ENCODE data around the gene KCNQ1OT1.

Gene KCNQ1OT1

DNA sequence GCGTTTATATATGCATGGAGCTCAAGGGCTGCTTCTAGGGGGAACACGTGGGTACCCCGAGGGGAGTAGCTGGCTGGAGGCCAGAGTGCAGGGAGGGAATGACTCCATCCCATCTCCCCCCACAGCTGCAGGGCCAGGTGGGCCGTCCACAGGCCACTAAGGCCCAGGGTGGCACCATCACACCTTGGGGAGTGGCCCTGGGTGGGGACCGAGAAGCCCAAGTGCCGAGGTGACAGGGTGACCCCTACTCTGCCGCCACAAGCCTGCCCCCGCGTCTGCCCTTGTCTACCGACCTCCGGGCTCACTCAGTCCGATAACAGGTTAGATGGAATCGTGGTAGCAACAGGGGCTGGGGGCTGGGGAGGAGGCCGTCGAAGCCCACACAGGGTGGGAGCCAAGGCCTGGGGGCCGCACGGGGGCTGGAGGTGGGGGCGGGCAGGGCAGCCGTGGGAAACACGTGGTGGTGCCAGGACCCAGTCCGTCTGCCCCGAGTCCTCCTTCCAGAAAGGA lies 125.7 kb downstream of the KCNQ1OT1 start:
- DNase-seq (ENCODE audit: low read depth in 2 of 3, low spot score in 1 of 3), result no peak

DNA sequence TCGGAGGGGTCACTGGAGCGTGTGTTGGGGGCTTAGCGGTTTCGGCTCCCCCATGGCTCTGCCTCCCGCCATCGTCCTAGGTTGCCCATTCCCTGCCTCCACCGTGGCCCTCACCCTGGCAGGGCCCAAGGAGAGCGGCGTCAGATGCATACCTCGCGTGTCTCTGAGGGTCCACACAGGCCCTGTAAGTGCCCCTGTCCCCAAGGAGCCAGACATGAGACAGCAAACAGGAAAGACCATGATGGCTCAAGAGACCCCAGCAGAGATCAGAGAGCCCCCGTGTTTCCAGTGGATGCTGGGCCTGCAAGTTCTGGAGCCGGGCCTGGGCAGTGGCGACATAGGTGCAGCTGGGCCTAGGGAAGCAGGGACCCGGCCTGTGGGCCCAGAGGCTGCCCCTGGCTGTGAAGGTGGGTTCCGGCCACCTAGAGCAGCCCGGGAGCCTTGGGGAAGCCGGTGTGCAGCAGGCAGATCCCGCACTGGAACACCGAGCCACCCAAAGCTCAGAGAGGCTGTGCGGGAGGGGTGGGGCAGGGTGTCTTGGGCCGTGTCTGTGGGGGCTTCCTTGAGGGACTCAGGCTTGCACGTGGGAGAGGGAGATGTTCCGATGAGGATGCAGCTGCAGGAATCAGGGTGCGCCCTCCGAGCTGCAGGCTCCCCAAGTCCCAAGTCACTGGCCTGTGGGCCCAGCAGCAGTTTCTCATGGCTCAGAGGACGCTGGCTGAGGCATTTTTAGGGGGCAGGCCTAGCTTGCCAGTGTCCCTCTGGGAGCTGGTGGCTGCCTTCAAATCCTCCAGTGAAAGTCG lies 126.4 kb downstream of the KCNQ1OT1 start:
- no peak for DNase-seq (ENCODE audit: low read depth in 2 of 3, low spot score in 1 of 3)

DNA sequence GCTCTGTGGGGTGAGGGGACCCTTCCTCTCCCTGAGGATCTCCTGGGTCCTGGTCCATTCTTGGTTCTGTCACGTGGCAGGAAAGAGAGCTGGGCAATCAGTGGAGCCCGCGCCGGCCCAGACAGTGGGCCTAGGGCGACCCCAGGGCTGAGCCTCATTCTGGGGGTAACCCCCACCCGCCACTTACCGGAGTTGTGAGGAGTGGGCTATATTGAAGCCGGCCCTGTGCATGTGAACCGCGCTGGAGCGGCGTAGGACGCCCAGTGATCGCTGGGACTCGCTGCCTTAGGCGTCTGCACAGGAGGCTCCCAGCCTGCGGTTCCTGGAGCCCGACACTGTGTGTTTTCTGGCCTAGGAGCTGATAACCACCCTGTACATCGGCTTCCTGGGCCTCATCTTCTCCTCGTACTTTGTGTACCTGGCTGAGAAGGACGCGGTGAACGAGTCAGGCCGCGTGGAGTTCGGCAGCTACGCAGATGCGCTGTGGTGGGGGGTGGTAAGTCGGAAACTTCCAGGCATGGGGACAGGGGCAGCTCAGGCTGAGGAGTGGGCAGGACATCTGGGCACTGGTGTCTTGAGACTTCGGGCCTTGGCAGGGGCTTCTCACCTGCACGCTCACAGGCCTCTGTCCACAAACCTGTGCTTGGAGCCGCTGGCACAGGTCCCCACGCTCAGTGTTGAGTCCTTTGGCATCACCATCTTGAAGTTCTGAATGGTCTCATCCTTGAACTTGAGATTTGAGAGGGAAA lies 127.1 kb downstream of the KCNQ1OT1 start:
- no peak for DNase-seq (ENCODE audit: low read depth in 2 of 3, low spot score in 1 of 3)

DNA sequence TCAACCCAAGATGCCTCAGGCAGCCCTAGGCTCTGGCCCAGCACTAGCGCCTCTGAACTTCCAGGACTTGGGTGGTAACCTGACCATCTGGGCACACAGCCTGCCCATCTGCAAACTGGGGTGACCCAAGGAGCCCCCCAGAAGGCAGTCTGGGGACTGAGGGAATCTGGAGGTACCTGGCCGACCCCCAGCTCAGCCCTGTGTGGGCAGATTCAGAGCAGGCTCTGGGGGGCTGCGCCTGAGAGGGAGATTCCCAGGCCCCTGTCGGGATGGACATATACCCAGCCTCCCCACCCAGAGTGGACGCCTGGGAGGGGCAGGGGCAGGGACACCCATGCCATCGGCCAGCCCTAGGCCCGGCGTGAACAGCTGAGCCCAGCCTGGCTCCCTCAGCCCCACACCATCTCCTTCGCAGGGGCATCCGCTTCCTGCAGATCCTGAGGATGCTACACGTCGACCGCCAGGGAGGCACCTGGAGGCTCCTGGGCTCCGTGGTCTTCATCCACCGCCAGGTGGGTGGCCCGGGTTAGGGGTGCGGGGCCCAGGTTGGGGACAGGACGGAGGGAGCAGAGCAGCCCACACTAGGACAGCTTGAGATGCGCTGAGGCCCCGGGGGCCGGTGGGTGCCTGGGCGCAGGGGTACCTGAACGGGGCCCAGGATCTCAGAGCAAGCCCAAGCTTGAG lies 128.1 kb downstream of the KCNQ1OT1 start:
- no peak for DNase-seq (ENCODE audit: low read depth in 2 of 3, low spot score in 1 of 3)

DNA sequence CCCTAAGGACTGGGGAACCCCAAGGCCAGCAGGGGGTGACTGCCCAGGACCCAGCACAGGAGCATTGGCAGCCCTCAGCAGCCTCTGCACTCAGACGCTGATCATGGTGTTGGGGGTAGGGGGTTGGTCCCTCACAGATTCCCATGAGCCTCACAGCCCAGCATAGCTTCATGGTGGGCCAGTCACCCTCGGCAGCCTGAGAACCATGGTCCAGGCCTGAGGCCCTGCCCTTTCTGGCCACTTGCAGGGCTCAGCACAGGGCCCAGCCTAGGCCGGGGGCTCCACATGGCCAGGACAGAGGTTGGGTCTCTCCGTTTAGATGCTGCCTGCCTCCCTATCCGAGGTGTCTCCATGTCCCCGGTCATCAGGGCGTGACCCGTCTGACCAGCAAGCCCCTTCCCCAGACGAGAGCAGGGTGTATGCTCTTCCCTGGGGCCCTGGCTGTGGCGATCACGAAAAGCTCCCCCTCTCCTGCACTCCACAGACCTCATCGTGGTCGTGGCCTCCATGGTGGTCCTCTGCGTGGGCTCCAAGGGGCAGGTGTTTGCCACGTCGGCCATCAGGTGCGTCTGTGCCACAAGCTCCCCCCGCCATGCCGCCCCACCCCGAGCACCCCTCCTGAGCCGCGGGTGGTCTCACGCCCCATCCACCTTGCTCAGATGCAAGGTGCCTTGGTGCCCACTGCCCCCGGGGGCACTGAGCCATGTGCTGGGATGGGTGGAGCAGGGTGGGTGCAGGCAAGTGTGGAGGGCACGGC lies 128.8 kb downstream of the KCNQ1OT1 start:
- DNase-seq (ENCODE audit: low read depth in 2 of 3, low spot score in 1 of 3), result no peak

DNA sequence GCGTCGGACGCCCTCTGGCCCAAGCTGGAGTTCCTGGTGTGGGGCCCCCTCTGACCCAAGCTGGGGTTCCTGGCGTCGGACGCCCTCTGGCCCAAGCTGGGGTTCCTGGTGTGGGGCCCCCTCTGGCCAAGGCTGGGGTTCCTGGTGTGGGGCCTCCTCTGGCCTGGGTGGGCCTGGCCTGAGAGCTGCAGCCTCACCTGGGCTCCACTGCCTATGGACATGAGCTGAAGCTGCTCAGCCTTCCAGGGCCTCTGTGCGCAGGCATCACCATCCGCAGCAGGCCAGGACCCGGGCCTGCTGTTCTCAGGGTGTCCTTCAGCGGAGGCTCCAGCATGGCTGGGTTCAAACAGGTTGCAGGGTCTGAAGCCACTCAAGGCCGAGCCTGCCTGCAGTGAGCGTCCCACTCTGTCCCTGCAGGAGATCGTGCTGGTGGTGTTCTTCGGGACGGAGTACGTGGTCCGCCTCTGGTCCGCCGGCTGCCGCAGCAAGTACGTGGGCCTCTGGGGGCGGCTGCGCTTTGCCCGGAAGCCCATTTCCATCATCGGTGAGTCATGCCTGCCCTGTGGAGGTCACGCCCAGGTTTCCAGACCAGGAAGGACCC lies 129.5 kb downstream of the KCNQ1OT1 start:
- no peak for DNase-seq (ENCODE audit: low read depth in 2 of 3, low spot score in 1 of 3)

DNA sequence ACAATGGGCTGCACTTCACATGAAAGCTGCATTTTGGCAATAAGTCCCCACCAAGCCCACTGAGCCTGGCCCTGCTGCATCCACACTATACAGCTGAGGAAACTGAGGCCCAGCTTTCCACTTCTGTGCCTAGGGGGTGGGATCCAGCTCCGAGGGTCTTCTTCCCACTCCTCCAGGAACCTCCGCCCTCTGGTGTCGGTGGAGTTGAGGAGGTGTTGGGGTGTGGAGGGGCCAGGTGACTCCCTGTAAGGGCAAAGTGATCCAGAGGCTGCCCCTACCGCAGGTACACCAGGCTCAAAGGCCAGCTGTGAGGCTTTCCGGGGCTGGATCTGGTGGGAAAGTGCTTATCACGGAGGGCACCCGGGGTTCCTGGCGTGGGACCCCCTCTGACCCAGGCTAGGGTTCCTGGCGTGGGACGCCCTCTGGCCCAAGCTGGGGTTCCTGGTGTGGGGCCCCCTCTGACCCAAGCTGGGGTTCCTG lies 130.0 kb downstream of the KCNQ1OT1 start:
- no peak for DNase-seq (ENCODE audit: low read depth in 2 of 3, low spot score in 1 of 3)

DNA sequence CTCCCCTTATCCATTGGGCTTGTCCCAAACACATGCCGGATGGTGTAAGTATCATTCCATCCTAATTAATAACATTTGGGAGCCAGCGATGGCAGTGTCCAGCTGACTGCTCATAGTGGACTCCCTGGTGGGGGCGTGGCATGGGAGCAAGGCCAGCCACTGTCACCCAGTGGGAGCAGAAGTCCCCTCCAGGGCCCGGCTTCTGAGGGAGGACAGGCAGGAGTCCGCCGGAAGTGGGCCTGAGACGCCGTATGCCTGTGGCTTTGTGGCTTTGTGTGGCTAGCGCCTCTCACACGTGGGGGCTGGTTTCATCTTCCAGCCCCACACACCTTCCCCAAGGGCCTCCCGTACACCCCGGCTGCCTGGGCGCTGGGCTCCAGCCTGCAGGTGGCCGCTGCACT lies 130.5 kb downstream of the KCNQ1OT1 start:
- no peak for DNase-seq (ENCODE audit: low read depth in 2 of 3, low spot score in 1 of 3)

DNA sequence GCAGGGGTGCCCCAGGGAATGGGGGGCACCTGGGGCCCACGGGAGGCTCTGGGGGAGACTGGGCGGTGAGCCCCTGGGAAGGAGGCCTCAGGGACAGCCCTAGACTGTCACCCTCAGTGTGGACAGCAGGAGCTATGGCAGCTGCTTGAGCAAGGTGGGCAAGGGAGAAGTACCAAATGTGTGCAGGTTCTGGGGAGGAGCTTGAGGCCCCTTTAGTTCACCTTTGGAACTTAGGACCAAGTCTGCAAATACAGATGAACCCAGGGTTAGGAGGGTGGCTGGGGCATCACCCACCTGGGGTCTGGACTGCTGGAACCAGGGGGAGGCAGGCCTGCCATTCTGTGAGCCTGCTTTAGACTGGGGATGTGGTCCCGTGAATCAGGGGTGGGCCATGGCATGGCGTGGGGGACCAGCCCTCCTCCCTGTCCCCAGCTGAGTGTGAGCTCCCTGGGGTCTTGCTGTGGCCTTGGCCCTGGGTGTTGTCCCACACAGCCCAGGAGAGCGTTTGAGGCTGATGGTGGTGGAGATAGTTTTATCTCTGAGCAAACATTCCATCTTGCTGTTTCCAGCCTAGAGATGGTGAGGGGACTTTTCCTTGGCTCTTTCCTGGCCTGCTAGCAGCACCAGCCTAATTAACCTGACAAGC lies 132.6 kb downstream of the KCNQ1OT1 start:
- no peak for DNase-seq (ENCODE audit: low read depth in 2 of 3, low spot score in 1 of 3)

DNA sequence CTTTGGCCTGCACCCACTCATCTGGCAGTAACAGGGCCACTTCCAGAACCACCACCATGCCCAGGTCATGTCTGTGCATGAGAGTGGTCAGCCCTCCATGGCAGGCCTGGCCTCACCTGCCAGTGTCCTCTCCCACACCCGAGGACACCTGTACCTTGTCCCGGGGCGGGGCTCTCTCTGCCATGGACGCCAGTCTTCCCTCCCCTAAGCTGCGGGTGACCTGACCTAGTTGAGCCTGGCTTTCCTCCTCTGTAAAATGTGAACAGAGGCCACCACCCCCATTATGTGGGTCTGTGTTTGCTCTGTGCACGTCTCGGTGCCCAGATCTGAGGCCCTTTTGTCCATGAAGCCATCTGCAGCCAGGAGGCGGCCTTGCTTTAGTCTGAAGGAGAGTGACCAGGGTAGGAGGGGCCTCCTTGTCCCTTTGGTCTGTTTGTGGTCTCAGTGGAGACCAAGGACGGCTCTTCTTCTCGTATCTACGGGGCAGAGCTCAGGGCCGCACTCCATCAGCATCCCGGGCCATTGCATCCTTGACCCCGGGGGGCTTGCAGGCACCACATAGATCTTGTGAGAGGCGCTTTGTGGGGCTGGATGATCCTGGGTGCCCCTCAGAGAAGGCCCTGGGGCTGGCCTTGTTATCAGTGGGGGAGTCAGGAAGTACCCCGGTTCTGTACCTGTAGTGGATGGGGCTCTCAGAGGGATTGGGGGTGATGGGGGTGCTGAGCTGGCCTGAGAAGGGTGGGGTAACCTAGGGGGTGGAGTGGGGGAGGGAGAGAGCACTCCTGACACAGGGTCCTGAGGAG lies 133.4 kb downstream of the KCNQ1OT1 start:
- DNase-seq (ENCODE audit: low read depth in 2 of 3, low spot score in 1 of 3), result no peak

DNA sequence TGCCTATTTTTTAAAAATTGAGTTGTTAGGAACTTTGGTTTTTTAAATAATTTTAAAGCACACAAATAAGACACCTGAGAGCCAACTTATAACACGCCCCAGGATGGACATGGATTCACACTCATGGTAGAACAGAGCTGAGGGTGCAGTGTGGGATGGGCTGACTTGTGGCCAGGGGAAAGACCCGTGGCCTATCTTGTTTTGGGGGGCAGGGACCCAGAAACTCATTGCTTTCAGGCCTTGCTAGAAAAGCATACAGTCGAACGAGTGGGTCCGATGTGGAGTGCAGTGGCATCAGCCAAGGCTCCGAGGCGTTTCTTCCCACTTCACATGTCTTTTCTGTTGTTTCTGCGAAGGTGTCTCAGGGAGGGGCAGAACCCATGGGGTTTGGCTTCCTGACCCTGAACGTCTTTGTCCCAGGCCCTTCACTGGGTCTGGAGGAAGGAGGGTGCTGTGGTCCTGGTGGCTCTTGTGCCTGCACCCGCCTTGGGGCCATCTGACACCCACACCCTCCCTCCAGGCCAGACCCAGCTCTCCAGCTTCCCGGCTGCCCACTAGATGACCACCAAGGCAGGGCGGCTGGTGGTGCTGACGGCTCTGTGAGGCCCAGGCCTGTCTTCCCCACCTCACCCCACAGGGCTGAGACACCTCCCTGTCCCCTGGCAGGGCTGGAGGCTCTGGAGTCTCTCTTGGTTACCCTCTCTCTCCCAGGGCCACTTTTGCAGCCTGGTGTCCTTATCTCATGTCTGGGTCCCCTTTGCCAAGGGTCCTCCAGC lies 134.2 kb downstream of the KCNQ1OT1 start:
- DNase-seq (ENCODE audit: low read depth in 2 of 3, low spot score in 1 of 3), result no peak

DNA sequence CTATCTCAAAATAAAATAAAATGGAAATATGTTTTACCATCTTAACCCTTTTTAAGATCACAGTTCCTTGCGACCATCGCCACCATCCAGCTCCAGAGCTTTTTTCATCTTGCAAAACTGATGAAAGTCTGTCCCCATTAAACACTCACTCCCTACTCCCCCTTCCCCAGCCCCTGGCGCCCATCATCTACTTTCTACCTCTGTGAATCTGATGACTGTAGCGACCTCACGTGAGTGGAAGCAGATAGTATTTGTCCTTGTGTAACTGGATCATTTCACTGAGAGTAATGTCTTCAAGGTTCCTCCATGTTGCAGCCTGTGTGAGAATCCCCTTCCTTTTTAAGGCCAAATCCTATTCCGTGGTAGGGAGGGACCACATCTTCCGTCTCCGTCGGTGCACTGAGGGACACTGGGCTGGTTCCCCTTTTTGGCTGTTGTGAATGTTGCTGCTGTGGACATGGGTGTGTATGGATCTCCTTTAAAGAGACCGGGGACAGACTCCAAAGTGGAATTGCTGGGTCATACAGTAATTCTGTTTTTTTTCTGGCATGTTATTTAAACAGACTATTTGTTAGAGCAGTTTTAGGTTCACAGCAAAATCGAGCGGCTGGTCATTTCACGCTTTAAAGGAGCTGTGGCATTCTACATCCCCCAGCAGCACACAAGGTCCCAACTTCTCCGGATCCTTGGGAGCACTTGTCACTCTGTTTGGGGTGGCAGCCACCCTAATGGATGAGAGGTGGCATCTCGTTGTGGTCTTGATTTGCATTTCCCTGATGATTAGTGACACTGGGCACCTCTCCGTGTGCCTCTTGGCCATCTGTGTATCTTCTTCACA lies 135.0 kb downstream of the KCNQ1OT1 start:
- DNase-seq (ENCODE audit: low read depth in 2 of 3, low spot score in 1 of 3), result no peak

DNA sequence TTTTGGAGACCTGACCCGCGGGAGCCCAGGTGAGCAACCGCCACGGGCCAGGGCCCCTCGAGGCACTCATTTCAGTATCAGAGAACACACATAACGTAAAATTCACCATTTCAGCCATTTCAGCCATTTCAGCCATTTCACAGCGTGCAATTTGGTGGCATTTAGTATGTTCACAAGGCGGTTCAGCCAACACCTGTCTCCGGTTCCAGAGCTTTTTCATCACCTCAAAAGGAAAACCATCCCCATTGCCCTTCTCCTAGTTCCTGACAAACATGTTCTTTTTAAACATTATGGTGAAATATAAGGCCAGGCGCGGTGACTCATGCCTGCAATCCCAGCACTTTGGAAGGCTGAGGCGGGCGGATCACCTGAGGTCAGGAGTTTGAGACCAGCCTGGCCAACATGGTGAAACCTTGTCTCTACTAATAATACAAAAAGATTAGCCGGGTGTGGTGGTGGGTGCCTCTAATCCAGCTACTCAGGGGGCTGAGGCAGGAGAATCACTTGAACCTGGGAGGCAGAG lies 135.7 kb downstream of the KCNQ1OT1 start:
- DNase-seq (ENCODE audit: low read depth in 2 of 3, low spot score in 1 of 3), result no peak

DNA sequence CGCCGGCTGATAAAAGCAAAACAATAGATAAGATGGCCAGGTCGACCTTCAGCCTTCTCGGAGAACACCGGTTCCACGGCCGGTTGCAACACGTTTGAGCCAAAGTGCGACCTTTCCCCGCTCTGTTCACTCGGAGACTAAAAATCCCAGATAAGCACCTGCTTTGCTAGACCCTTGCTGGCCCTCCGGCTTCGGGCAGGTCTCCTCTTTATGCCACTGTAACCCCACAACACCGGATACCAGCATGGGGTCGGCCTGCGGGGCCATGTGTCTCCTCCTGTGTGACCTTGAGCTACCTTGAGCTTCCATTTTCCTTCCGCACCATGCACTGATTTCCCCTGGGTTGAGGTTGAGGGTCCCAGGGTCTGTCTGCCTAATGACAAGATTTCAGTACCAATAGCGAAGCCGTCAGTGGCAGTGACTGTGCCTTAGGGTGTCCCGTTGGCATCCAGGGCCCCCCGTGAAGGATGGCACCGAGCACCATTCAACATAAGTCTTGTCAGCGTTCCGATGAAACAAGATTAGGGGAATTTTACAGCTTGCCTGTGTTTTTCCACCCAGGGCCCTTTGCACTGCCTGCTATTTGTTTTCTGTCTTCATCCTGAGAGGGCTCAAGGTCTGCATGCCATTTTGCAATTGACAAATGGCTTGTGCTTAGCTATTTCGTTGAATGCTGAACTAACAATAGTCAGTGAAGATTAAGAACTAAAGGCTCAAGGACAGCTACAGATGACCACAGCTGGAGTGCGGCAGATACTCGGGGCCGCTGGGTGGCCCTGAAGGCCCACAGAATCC lies 136.4 kb downstream of the KCNQ1OT1 start:
- DNase-seq (ENCODE audit: low read depth in 2 of 3, low spot score in 1 of 3), result no peak

DNA sequence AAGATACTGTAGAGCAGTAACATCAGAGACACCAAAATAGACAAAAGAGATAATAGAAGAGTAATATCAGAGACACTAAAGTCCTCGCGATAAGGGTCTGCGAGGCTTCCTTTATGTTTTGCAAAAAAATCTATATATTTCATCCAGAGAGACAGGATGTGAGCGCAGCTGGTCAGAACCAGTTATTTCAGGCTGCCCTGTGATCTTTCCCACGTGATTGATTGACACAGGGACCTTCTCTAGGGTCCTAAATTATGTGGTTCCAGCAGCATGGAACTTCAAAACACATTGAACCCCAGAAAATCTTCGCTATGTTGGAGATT lies 136.9 kb downstream of the KCNQ1OT1 start:
- no peak for DNase-seq (ENCODE audit: low read depth in 2 of 3, low spot score in 1 of 3)

DNA sequence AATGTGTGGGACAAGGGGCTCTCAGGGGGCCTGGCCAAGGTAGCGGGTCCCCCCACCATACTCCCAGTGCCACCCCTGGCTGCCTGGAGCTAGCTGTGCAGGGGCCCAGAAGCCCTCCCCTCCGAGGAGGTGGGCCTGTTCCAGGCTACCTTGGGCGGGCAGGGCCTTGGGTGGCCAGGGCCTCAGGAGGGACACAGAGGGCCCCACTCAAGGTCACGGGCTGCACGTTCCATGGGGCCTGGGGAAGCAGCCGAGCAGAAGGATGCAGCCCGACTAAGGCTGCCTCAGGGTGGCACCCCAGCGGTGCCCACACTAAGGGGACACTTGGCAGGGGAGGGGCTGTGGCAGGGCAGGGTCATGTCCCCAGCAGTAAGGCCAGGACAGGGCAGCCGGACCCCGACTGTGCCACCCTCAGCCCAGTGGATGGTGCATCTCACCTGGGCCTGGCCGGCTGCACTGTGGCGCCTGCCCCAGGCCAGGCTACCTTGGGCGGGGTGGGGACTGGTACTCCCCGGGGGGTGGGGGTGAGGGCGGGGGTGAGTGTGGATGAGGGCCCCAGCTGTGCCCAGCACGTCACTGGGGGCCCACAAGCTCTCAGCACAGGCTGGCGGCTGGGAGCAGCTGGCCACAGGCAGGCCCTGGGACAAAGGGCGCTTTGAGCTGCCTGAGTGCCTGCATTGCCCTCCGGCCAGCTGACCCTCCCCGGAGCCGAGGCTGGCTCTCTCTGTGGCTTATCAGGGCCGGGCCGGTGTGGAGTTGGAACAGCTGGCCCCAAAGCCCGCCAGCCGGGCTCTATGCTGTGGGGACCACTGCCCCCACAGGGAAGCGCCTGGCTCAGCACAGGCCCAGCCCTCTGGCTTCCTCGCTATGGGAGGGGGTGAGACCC lies 137.9 kb downstream of the KCNQ1OT1 start:
- no peak for DNase-seq (ENCODE audit: low read depth in 2 of 3, low spot score in 1 of 3)
